Measurements from ENCODE around the gene PIGC.
A peak's percentile ranks its signal among the peaks of the same experiment; 100 is the strongest.

The PIGC gene

GRCh38 chr1:172398970-172399755, 44.7 kb downstream of the PIGC start:
- no peak for DNase-seq (ENCODE audit: low read depth in 2 of 2)

GRCh38 chr1:172398193-172398592, 45.7 kb downstream of the PIGC start:
- DNase-seq (ENCODE audit: low read depth in 2 of 2), result no peak

GRCh38 chr1:172397633-172398032, 46.2 kb downstream of the PIGC start:
- DNase-seq (ENCODE audit: low read depth in 2 of 2), result no peak

GRCh38 chr1:172397221-172397620, 46.6 kb downstream of the PIGC start:
- no peak for DNase-seq (ENCODE audit: low read depth in 2 of 2)

- DNase-seq (ENCODE audit: low read depth in 2 of 2), result no peak
These were observed 48.3 kb downstream of the PIGC start for GRCh38 chr1:172395576-172395975.

GRCh38 chr1:172394811-172395210, 49.1 kb downstream of the PIGC start:
- DNase-seq (ENCODE audit: low read depth in 2 of 2), result no peak

- peak; percentile 24 to 37 for DNase-seq (ENCODE audit: low read depth in 2 of 2)
These were observed 49.6 kb downstream of the PIGC start for GRCh38 chr1:172394141-172394751.

- DNase-seq (ENCODE audit: low read depth in 2 of 2), result no peak
These were observed 50.5 kb downstream of the PIGC start for GRCh38 chr1:172393354-172393753.

- no peak for DNase-seq (ENCODE audit: low read depth in 2 of 2)
These were observed 51.9 kb downstream of the PIGC start for GRCh38 chr1:172391976-172392375.

Measured in stimulated activated CD8-positive, alpha-beta memory T cell treated with anti-CD3 and anti-CD28 coated beads, Interleukin-2, amount 100 ng/mL, for 1 hour (primary cell).